Measurements from ENCODE around the gene OXA1L.

Gene OXA1L

GRCh38 chr14:22739423-22739822, 27.1 kb upstream of the OXA1L start:
- Histone ChIP-seq H3K9me3 (ENCODE audit: low read length) (no peaks in the 10 kb centered on the region), H3K4me2 (ENCODE audit: low read length) (no peak overlapping the region), H2AFZ (ENCODE audit: low read length) (no peak overlapping the region), H3K27ac (ENCODE audit: low read depth, low read length, poor library complexity, severe bottlenecking) (no peak overlapping the region), H4K20me1 (ENCODE audit: insufficient read depth, low read length) (no peaks in the 10 kb centered on the region), H3K4me3 (ENCODE audit: low read depth, low read length, poor library complexity, severe bottlenecking) (no peak overlapping the region), H3K4me1 (ENCODE audit: insufficient read depth, low read length, severe bottlenecking) (no peaks in the 10 kb centered on the region), H3K36me3 (ENCODE audit: insufficient read depth, low read length) (no peaks in the 10 kb centered on the region; the same call in 1 of the 2 replicates), H3F3A (ENCODE audit: insufficient read depth, low read length) (no peaks in the 10 kb centered on the region), H3K9me2 (ENCODE audit: low read depth, low read length) (no peaks in the 10 kb centered on the region), H3K27me3 (ENCODE audit: insufficient read depth, low read length) (0 out of 2 replicates have a peak, but pooled peaks cover 4% of the 10 kb centered on the region), H3K79me2 (ENCODE audit: insufficient read depth, low read length) (no peaks in the 10 kb centered on the region), H3K9ac (ENCODE audit: low read length) (no peak overlapping the region)
- TF ChIP-seq CTCF (IDR thresholded peaks at IDR 0.05; ENCODE audit: low read length) (no peak), EZH2 (IDR thresholded peaks at IDR 0.05; ENCODE audit: borderline replicate concordance, low read length) (no peak)

GRCh38 chr14:22740020-22740419, 26.5 kb upstream of the OXA1L start:
- H3F3A ChIP-seq (ENCODE audit: insufficient read depth, low read length), result no peaks in the 10 kb centered on the region
- H3K9ac ChIP-seq (ENCODE audit: low read length), result no peak overlapping the region
- no peaks in the 10 kb centered on the region for H3K9me2 ChIP-seq (ENCODE audit: low read depth, low read length)
- H3K27ac ChIP-seq (ENCODE audit: low read depth, low read length, poor library complexity, severe bottlenecking), result no peak overlapping the region
- H2AFZ ChIP-seq (ENCODE audit: low read length), result no peak overlapping the region
- no peak overlapping the region for H3K4me2 ChIP-seq (ENCODE audit: low read length)
- H3K27me3 ChIP-seq (ENCODE audit: insufficient read depth, low read length), result 0 out of 2 replicates have a peak, but pooled peaks cover 4% of the 10 kb centered on the region
- no peaks in the 10 kb centered on the region for H3K9me3 ChIP-seq (ENCODE audit: low read length)
- H3K36me3 ChIP-seq (ENCODE audit: insufficient read depth, low read length), result no peaks in the 10 kb centered on the region; the same call in 1 of the 2 replicates
- H4K20me1 ChIP-seq (ENCODE audit: insufficient read depth, low read length), result no peaks in the 10 kb centered on the region
- H3K79me2 ChIP-seq (ENCODE audit: insufficient read depth, low read length), result no peaks in the 10 kb centered on the region
- H3K4me1 ChIP-seq (ENCODE audit: insufficient read depth, low read length, severe bottlenecking), result no peaks in the 10 kb centered on the region
- TF ChIP-seq CTCF (IDR thresholded peaks at IDR 0.05; ENCODE audit: low read length) (no peak), EZH2 (IDR thresholded peaks at IDR 0.05; ENCODE audit: borderline replicate concordance, low read length) (no peak)
- H3K4me3 ChIP-seq (ENCODE audit: low read depth, low read length, poor library complexity, severe bottlenecking), result no peak overlapping the region

DNA sequence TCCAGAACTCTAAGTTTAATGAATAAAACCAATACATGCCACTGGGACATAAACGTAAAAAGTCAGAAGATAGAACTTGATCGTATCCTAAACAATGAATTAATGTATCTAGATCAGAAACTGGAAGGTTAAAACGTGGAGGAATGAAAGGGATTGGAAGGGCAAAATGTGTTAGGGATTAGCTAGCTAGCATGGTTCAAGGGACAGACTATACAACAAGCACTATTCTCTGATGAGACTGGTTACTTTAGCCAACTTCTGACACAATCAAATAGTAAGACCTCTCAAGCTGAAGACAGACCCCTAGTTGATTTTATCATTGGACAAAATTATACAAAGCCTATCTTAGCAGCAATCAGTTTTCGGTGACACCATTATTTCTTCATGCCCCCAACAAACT, 18.7 kb upstream of the OXA1L start:
- no peak for TF ChIP-seq CTCF (IDR thresholded peaks at IDR 0.05; ENCODE audit: low read length)
- TF ChIP-seq EZH2 (IDR thresholded peaks at IDR 0.05; ENCODE audit: borderline replicate concordance, low read length), result no peak
- Histone ChIP-seq H3K4me3 (ENCODE audit: low read depth, low read length, poor library complexity, severe bottlenecking) (no peak overlapping the region), H3K4me1 (ENCODE audit: insufficient read depth, low read length, severe bottlenecking) (peaks cover 26% of the 10 kb centered on the region), H3K9ac (ENCODE audit: low read length) (no peak overlapping the region), H3K9me3 (ENCODE audit: low read length) (no peaks in the 10 kb centered on the region), H3K36me3 (ENCODE audit: insufficient read depth, low read length) (no peaks in the 10 kb centered on the region), H3K4me2 (ENCODE audit: low read length) (no peak overlapping the region), H3K27me3 (ENCODE audit: insufficient read depth, low read length) (0 out of 2 replicates have a peak, but pooled peaks cover 1% of the 10 kb centered on the region), H4K20me1 (ENCODE audit: insufficient read depth, low read length) (no peaks in the 10 kb centered on the region), H2AFZ (ENCODE audit: low read length) (no peak overlapping the region), H3K27ac (ENCODE audit: low read depth, low read length, poor library complexity, severe bottlenecking) (no peak overlapping the region), H3K79me2 (ENCODE audit: insufficient read depth, low read length) (no peaks in the 10 kb centered on the region), H3K9me2 (ENCODE audit: low read depth, low read length) (no peaks in the 10 kb centered on the region), H3F3A (ENCODE audit: insufficient read depth, low read length) (no peaks in the 10 kb centered on the region)

All from OCI-LY1 (cell line).